Calu3 (cell line): ENCODE data around the gene KDM1A. TPM values are rescaled to one million over a fixed set of nuclear protein-coding genes. Genes with fewer than 3 reads are reported as not detected.
"Not testable (repeated sequence)": the region's sequence is repeated elsewhere in the genome, so short reads cannot be mapped to it uniquely, and the experiment has no call there.

ENCODE experiments used
- BruUV-seq: library from RNA; stranded (reverse); fragments of 400-500 nt; replicated peaks from 2 replicates; lab custom pipeline; 2021; lab: Mats Ljungman, UMichigan
- CTCF ChIA-PET: fragments of 300-600 bp; sonication (Branson Sonifier 250); formaldehyde crosslinking; loops from one replicate; lab custom pipeline; 2022; ENCODE audit warnings: antibody characterized with exemption; lab: Charles Lee
- DNase-seq: peaks from one replicate; pipeline ENCODE4 v3.0.0; 2022
- H3K27ac Mint-ChIP-seq: one replicate; pipeline ENCODE4 v1.8.0; 2022; ENCODE audit warnings: mixed read lengths; ENCODE audit not compliant: unreplicated experiment
- H3K27me3 Mint-ChIP-seq: one replicate; pipeline ENCODE4 v1.8.0; 2022; ENCODE audit warnings: mixed read lengths; ENCODE audit not compliant: unreplicated experiment
- H3K36me3 Mint-ChIP-seq: one replicate; pipeline ENCODE4 v1.8.0; 2022; ENCODE audit warnings: mild to moderate bottlenecking, moderate library complexity, mixed read lengths; ENCODE audit not compliant: insufficient read depth, unreplicated experiment
- H3K4me1 Mint-ChIP-seq: one replicate; pipeline ENCODE4 v1.8.0; 2022; ENCODE audit warnings: mild to moderate bottlenecking, low read depth, mixed read lengths; ENCODE audit not compliant: unreplicated experiment
- H3K4me3 Mint-ChIP-seq: one replicate; pipeline ENCODE4 v1.8.0; 2022; ENCODE audit warnings: mild to moderate bottlenecking, low read depth, moderate library complexity, mixed read lengths; ENCODE audit not compliant: unreplicated experiment
- H3K9me3 Mint-ChIP-seq: one replicate; pipeline ENCODE4 v1.8.0; 2022; ENCODE audit warnings: low read depth, mixed read lengths; ENCODE audit not compliant: unreplicated experiment
- intact Hi-C: fragments of 100-400 bp; cut with micrococcal nuclease; formaldehyde crosslinking; loops from one replicate; pipeline ENCODE4 v1.10.0; 2022; ENCODE audit not compliant: unreplicated experiment
- total RNA-seq: library from RNA; stranded (reverse); gene quantifications from 2 replicates; pipeline ENCODE4 v1.2.3, GENCODE V29; 2022
- TF ChIP-seq, protein P1 (sequence below): fragments of 200-600 bp; IDR thresholded peaks from one replicate; pipeline ENCODE4 v1.8.0; 2022; ENCODE audit warnings: antibody characterized with exemption; ENCODE audit not compliant: unreplicated experiment

Gene KDM1A
- total RNA-seq, 1 experiment from 2014 or later: 67.8 TPM

DNA sequence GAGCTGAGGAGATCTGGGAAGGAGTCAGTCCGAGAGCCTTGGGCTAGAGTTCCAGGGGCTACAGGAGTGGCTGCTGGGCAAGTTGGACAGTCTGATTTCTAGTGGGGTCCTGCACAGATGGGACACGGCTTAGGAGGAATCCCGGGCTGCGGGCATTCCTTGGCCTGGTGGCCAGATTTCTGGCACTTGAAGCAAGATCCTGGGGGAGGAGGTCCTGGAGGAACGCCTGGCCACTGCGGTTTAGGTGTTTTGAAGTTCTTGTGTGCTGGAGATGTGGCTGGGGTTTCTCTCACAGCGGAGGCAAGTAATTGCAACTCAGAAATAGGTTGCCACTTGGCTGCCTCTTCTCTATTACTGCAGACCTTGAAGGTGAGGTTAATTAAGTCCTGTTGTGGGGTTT is 17.1 kb upstream of the KDM1A start:
- H3K27me3 Mint-ChIP-seq, H3K36me3 Mint-ChIP-seq, H3K4me1 Mint-ChIP-seq, CTCF ChIA-PET, DNase-seq, H3K27ac Mint-ChIP-seq, H3K9me3 Mint-ChIP-seq, BruUV-seq, H3K4me3 Mint-ChIP-seq, intact Hi-C loops: not testable (repeated sequence)

DNA sequence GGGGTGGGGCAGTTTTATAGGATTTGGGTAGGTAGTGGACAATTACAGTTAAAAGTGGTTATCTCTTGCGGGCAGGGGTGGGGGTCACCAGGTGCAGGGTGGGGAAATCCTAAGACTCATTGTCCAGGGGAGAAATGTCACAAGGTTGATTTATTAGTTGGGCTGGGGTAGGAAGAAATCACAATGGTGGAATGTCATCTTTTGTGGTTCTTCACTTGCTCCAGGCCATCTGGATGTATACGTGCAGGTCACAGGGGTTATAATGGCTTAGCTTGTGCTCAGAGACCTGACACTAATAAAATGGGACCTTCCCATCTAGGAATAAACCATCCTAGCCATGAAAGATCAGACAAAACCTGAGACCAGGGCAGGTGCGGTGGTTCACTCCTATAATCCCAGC is 15.2 kb upstream of the KDM1A start:
- H3K4me3 Mint-ChIP-seq: no peak overlapping the region
- no peak overlapping the region for H3K27ac Mint-ChIP-seq
- no peaks in the 10 kb centered on the region for H3K36me3 Mint-ChIP-seq
- peaks cover 2% of the 10 kb centered on the region for H3K9me3 Mint-ChIP-seq
- intact Hi-C loops: no loop called here
- H3K27me3 Mint-ChIP-seq: no peaks in the 10 kb centered on the region
- no TSS peak for BruUV-seq
- TF ChIP-seq, protein P1, sequence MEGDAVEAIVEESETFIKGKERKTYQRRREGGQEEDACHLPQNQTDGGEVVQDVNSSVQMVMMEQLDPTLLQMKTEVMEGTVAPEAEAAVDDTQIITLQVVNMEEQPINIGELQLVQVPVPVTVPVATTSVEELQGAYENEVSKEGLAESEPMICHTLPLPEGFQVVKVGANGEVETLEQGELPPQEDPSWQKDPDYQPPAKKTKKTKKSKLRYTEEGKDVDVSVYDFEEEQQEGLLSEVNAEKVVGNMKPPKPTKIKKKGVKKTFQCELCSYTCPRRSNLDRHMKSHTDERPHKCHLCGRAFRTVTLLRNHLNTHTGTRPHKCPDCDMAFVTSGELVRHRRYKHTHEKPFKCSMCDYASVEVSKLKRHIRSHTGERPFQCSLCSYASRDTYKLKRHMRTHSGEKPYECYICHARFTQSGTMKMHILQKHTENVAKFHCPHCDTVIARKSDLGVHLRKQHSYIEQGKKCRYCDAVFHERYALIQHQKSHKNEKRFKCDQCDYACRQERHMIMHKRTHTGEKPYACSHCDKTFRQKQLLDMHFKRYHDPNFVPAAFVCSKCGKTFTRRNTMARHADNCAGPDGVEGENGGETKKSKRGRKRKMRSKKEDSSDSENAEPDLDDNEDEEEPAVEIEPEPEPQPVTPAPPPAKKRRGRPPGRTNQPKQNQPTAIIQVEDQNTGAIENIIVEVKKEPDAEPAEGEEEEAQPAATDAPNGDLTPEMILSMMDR: no peak
- DNase-seq: no peak
- H3K4me1 Mint-ChIP-seq: no peaks in the 10 kb centered on the region
- CTCF ChIA-PET: no interaction called here

DNA sequence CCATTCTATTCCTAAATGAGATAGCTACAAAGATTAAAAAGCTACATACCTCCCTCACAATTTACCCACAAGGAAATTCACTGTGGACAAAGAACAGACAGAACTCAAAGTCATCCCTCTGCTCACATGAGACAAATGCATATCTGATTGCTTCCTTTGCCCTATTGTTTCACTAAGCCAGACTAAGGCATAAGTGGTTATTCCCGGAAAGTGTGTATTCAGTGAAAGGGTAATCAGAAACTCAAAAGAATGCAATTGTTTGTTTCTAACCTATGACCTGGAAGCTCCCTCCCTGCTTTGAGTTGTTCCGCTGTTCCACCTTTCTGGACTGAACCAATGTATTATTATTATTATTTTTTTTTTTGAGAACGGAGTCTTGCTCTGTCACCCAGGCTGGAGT is 14.5 kb upstream of the KDM1A start:
- CTCF ChIA-PET, H3K27me3 Mint-ChIP-seq, H3K27ac Mint-ChIP-seq, BruUV-seq, H3K4me3 Mint-ChIP-seq, H3K36me3 Mint-ChIP-seq, H3K9me3 Mint-ChIP-seq, DNase-seq, intact Hi-C loops, H3K4me1 Mint-ChIP-seq: not testable (repeated sequence)

DNA sequence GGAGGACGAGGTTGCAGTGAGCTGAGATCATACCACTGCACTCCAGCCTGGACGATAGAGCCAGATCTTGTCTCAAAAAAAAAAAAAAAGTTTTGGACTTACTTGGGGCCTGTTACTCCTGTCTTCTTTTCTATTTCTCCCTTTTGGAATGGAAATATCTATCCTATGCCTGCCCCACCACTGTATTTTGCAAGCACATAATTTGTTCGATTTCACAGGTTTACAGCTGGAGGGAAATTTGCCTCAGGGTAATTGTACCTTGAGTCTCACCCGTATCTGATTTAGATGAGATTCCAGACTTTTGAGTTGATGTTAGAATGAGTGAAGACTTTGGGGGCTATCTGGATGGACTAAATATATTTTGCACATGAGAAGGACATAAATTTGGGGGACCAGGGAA is 12.2 kb upstream of the KDM1A start:
- intact Hi-C loops: no loop called here
- H3K9me3 Mint-ChIP-seq: peaks cover 2% of the 10 kb centered on the region
- no peak overlapping the region for H3K27ac Mint-ChIP-seq
- CTCF ChIA-PET: no interaction called here
- no peaks in the 10 kb centered on the region for H3K36me3 Mint-ChIP-seq
- BruUV-seq: no TSS peak
- peaks cover 11% of the 10 kb centered on the region for H3K4me1 Mint-ChIP-seq
- no peaks in the 10 kb centered on the region for H3K27me3 Mint-ChIP-seq
- TF ChIP-seq, protein P1: no peak
- no peak for DNase-seq
- no peak overlapping the region for H3K4me3 Mint-ChIP-seq

DNA sequence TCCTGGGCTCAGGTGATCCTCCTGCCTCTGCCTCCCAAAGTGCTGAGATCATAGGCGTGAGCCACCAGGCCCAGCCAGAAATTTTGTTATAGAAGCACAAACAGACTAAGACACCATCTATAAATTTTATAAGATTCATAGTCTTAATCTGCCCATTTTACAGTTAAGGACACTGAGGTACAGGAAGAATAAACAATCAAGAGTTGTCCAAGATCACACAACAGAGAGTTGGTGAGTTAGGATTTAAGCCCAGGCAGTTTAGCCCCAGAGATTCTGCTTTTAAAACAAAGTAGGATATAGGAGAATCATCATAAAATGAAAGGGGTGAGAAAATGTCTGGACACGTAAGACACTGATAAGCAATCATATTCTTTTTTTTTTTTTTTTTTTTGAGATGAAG is 10.4 kb upstream of the KDM1A start:
- peaks cover 11% of the 10 kb centered on the region for H3K4me1 Mint-ChIP-seq
- no peaks in the 10 kb centered on the region for H3K36me3 Mint-ChIP-seq
- TF ChIP-seq, protein P1: no peak
- no peak overlapping the region for H3K4me3 Mint-ChIP-seq
- H3K27me3 Mint-ChIP-seq: no peaks in the 10 kb centered on the region
- intact Hi-C loops: no loop called here
- H3K9me3 Mint-ChIP-seq: no peaks in the 10 kb centered on the region
- no TSS peak for BruUV-seq
- no peak overlapping the region for H3K27ac Mint-ChIP-seq
- CTCF ChIA-PET: interaction anchor here (0.6 kb wide), 1 partner anchor 127 kb away, joined by 4 read pairs; no protein-coding TSS in a partner anchor
- DNase-seq: no peak

DNA sequence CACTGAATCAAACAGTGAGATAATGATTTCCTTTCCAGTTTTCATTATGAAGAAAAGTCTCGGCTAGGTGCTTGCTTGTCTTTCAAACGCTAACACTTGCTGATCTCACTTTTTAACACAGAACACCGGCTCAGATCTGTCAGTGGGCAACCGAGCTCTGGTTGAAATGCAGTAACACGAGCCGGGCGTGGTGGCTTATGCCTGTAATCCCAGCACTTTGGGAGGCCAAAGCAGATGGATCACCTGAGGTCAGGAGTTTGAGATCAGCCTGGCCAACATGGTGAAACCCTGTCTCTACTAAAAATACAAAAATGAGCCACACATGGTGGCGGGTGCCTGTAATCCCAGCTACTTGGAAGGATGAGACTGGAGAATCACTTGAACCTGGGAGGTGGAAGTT is 9.2 kb upstream of the KDM1A start:
- BruUV-seq, H3K9me3 Mint-ChIP-seq, H3K36me3 Mint-ChIP-seq, H3K4me3 Mint-ChIP-seq, DNase-seq, intact Hi-C loops, H3K27me3 Mint-ChIP-seq: not testable (repeated sequence)
- H3K4me1 Mint-ChIP-seq: peaks cover 11% of the 10 kb centered on the region
- peak overlapping the region; percentile 63 for H3K27ac Mint-ChIP-seq
- CTCF ChIA-PET: interaction anchor here (0.5 kb wide), 1 partner anchor 138 kb away, joined by 5 read pairs; no protein-coding TSS in a partner anchor
